Panc1 (cell line): Measurements from ENCODE around the gene KANSL3. TPM values are rescaled to one million over a fixed set of nuclear protein-coding genes. Genes with fewer than 3 reads are reported as not detected.

ENCODE experiments used
- ATAC-seq: fragments of 200-7000 bp; cut with Tn5 transposase; 2 replicates; pipeline ENCODE4 v1.9.1; 2020; ENCODE audit warnings: mild to moderate bottlenecking, moderate library complexity
- BruUV-seq: library from RNA; stranded (reverse); fragments of 400-500 nt; replicated peaks from 2 replicates; lab custom pipeline; 2021; lab: Mats Ljungman, UMichigan
- CTCF ChIA-PET: fragments of 300-600 bp; sonication (Branson Sonifier 250); formaldehyde crosslinking; loops from one replicate; lab custom pipeline; 2022; ENCODE audit warnings: antibody characterized with exemption; lab: Charles Lee
- POLR2A ChIA-PET: fragments of 300-600 bp; sonication (Branson Sonifier 250); formaldehyde crosslinking; loops from one replicate; lab custom pipeline; 2022; ENCODE audit warnings: antibody characterized with exemption; lab: Charles Lee
- DNase-seq: peaks from one replicate; pipeline ENCODE4 v3.0.0-alpha.2; 2010; ENCODE audit warnings: low read depth, low spot score
- H3K27ac ChIP-seq: 2 replicates; pipeline ENCODE4 v1.5.1; 2011; ENCODE audit warnings: mild to moderate bottlenecking, low read length, inconsistent platforms
- H3K27me3 ChIP-seq: fragments of 200-500 bp; sonication (Bioruptor generic); 2 replicates; pipeline ENCODE4 v1.6.0; 2014; ENCODE audit warnings: low read length, inconsistent platforms; ENCODE audit not compliant: control insufficient read depth, insufficient read depth
- H3K36me3 ChIP-seq: fragments of 200-500 bp; sonication (Bioruptor generic); 2 replicates; pipeline ENCODE4 v1.5.1; 2014; ENCODE audit warnings: inconsistent platforms, mild to moderate bottlenecking, low read length, moderate library complexity; ENCODE audit not compliant: control insufficient read depth, insufficient read depth
- H3K4me1 ChIP-seq: 2 replicates; pipeline ENCODE4 v1.5.1; 2011; ENCODE audit warnings: inconsistent platforms, mild to moderate bottlenecking, low read length, moderate library complexity; ENCODE audit not compliant: control insufficient read depth, insufficient read depth
- H3K4me3 ChIP-seq, 2 experiments: 2 replicates each; pipeline ENCODE4 v1.5.1; 2011 to 2012; ENCODE audit warnings: low read depth in 2 of 2, low read length in 2 of 2, mild to moderate bottlenecking in 2 of 2, inconsistent platforms in 1 of 2, moderate library complexity in 1 of 2
- H3K9me3 ChIP-seq: fragments of 200-500 bp; sonication (Bioruptor generic); 2 replicates; pipeline ENCODE4 v1.5.1; 2014; ENCODE audit warnings: low read depth, mild to moderate bottlenecking, inconsistent platforms, low read length, moderate library complexity; ENCODE audit not compliant: control insufficient read depth, insufficient read depth
- CTCF ChIP-seq: fragments of 450-650 bp; IDR thresholded peaks from 2 replicates; pipeline ENCODE4 v1.5.1; 2017; ENCODE audit warnings: mild to moderate bottlenecking
- POLR2AphosphoS5 ChIP-seq: IDR thresholded peaks from 2 replicates; pipeline ENCODE4 v1.6.1; 2012; ENCODE audit warnings: mild to moderate bottlenecking, low read depth, low read length, moderate library complexity
- SIN3A ChIP-seq: IDR thresholded peaks from 2 replicates; pipeline ENCODE4 v1.6.1; 2012; ENCODE audit warnings: low read depth, mild to moderate bottlenecking, low read length, moderate library complexity, borderline replicate concordance; ENCODE audit not compliant: insufficient read depth
- TCF7L2 ChIP-seq: IDR thresholded peaks from 2 replicates; pipeline ENCODE4 v1.6.1; 2011; ENCODE audit warnings: mild to moderate bottlenecking, low read depth, low read length, inconsistent platforms
- in situ Hi-C: cut with HindIII; loops from 2 replicates; pipeline ENCODE4 v1.10.0; 2016; ENCODE audit warnings: low sequenced_read_pairs, low pct_unique_long_range_greater_than_20kb
- intact Hi-C: fragments of 100-400 bp; cut with micrococcal nuclease; formaldehyde crosslinking; loops from one replicate; pipeline ENCODE4 v1.10.0; 2022; ENCODE audit not compliant: unreplicated experiment
- total RNA-seq: library from RNA; stranded (reverse); gene quantifications from one replicate; pipeline ENCODE4 v1.2.1, GENCODE V29; 2021; ENCODE audit not compliant: unreplicated experiment
- TF ChIP-seq, protein P1 (sequence below), 2 experiments: IDR thresholded peaks; 2 replicates each; pipeline ENCODE4 v1.6.1; 2011 to 2012; ENCODE audit warnings: low read depth in 2 of 2, control low read depth in 1 of 2, low read length in 1 of 2, mild to moderate bottlenecking in 1 of 2, moderate library complexity in 1 of 2; ENCODE audit not compliant: insufficient read depth in 1 of 2

KANSL3 gene
- total RNA-seq, 1 experiment from 2014 or later = 50.3 TPM

DNA sequence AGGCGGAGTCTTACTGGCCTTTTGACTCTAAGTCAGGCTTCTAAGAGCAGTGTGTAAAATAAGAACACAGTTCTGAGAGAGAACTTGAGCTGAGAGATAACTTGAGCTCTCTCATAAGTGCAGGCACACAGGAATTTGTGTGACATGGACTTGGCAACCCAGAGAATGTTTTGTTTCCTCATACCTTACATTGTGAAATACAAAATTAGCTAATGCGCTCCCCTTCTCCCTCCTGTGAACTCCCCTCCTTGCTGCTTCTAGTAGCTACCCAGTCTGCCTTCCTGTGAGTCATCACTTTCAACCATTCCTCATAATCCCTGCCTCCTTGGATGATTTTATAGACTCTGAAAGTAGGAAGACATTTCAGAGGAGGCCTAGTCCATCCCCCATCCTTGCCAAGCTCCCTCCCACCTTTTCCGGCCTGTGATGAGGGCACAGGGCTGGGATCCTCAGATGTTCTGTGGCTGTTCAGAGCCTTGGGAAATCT is 27.0 kb upstream of the KANSL3 start:
- in situ Hi-C loops (no loop called here), intact Hi-C loops (no loop called here)
- Histone ChIP-seq H3K27ac (no peak overlapping the region), H3K4me1 (no peaks in the 10 kb centered on the region), H3K9me3 (0 out of 2 replicates have a peak, but pooled peaks cover 4% of the 10 kb centered on the region), H3K27me3 (no peaks in the 10 kb centered on the region), H3K36me3 (no peaks in the 10 kb centered on the region), H3K4me3 (no peak overlapping the region)
- no peak for TF ChIP-seq SIN3A
- no peak for TF ChIP-seq POLR2AphosphoS5
- ChIA-PET CTCF (no interaction called here), POLR2A (no interaction called here)
- no peak for DNase-seq
- no peak for ATAC-seq
- BruUV-seq = no TSS peak

GRCh38 chr2:96664366-96664925 is 26.3 kb upstream of the KANSL3 start:
- ChIA-PET POLR2A (no interaction called here), CTCF (no interaction called here)
- intact Hi-C loops (no loop called here), in situ Hi-C loops (no loop called here)
- H3K4me1 ChIP-seq = no peaks in the 10 kb centered on the region
- no TSS peak for BruUV-seq
- no peak for TF ChIP-seq POLR2AphosphoS5
- TF ChIP-seq CTCF = no peak
- TF ChIP-seq, protein P1, sequence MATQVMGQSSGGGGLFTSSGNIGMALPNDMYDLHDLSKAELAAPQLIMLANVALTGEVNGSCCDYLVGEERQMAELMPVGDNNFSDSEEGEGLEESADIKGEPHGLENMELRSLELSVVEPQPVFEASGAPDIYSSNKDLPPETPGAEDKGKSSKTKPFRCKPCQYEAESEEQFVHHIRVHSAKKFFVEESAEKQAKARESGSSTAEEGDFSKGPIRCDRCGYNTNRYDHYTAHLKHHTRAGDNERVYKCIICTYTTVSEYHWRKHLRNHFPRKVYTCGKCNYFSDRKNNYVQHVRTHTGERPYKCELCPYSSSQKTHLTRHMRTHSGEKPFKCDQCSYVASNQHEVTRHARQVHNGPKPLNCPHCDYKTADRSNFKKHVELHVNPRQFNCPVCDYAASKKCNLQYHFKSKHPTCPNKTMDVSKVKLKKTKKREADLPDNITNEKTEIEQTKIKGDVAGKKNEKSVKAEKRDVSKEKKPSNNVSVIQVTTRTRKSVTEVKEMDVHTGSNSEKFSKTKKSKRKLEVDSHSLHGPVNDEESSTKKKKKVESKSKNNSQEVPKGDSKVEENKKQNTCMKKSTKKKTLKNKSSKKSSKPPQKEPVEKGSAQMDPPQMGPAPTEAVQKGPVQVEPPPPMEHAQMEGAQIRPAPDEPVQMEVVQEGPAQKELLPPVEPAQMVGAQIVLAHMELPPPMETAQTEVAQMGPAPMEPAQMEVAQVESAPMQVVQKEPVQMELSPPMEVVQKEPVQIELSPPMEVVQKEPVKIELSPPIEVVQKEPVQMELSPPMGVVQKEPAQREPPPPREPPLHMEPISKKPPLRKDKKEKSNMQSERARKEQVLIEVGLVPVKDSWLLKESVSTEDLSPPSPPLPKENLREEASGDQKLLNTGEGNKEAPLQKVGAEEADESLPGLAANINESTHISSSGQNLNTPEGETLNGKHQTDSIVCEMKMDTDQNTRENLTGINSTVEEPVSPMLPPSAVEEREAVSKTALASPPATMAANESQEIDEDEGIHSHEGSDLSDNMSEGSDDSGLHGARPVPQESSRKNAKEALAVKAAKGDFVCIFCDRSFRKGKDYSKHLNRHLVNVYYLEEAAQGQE (IDR thresholded peaks at IDR 0.05; ENCODE audit: insufficient read depth in 1 of 2, low read depth in 2 of 2, low read length in 1 of 2) = no peak
- no peak for TF ChIP-seq SIN3A
- no peak for TF ChIP-seq TCF7L2
- no peak for ATAC-seq
- no peaks in the 10 kb centered on the region for H3K36me3 ChIP-seq
- no peak overlapping the region for H3K27ac ChIP-seq
- DNase-seq = no peak
- H3K4me3 ChIP-seq = no peak overlapping the region
- no peaks in the 10 kb centered on the region for H3K27me3 ChIP-seq
- 0 out of 2 replicates have a peak, but pooled peaks cover 4% of the 10 kb centered on the region for H3K9me3 ChIP-seq

- no peak for TF ChIP-seq POLR2AphosphoS5
- TF ChIP-seq CTCF = no peak
- TF ChIP-seq, protein P1 (IDR thresholded peaks at IDR 0.05; ENCODE audit: insufficient read depth in 1 of 2, low read depth in 2 of 2, low read length in 1 of 2) = no peak
- no peak for TF ChIP-seq TCF7L2
- no peak for TF ChIP-seq SIN3A
- intact Hi-C loops (no loop called here), in situ Hi-C loops (no loop called here)
- DNase-seq = no peak
- Histone ChIP-seq H3K4me1 (no peaks in the 10 kb centered on the region), H3K4me3 (no peak overlapping the region), H3K27me3 (no peaks in the 10 kb centered on the region), H3K9me3 (0 out of 2 replicates have a peak, but pooled peaks cover 4% of the 10 kb centered on the region), H3K36me3 (no peaks in the 10 kb centered on the region), H3K27ac (no peak overlapping the region)
- ChIA-PET POLR2A (interaction anchor here (0.5 kb wide), 1 partner anchor 20 kb away, joined by 7 read pairs; no protein-coding TSS in a partner anchor), CTCF (no interaction called here)
- no TSS peak for BruUV-seq
- no peak for ATAC-seq
Observed at GRCh38 chr2:96663829-96664228, 25.7 kb upstream of the KANSL3 start.
